Fibroblast of lung (primary cell): ENCODE data around the gene RIPOR3. TPM values are rescaled to one million over a fixed set of nuclear protein-coding genes. Genes with fewer than 3 reads are reported as not detected.

Source experiments
- DNase-seq, 2 donors: peaks; one replicate each; pipeline versions ENCODE4 v3.0.0 to v3.0.0-alpha.2; 2010; ENCODE audit warnings: low read depth in 2 of 2
- H2AFZ ChIP-seq: 2 replicates; pipeline ENCODE4 v1.5.1; 2012; ENCODE audit warnings: low read length, control low read depth, inconsistent platforms
- H3K27ac ChIP-seq: 2 replicates; pipeline ENCODE4 v1.5.1; 2011; ENCODE audit warnings: low read length, control low read depth; ENCODE audit not compliant: insufficient read depth
- H3K27me3 ChIP-seq: 2 replicates; pipeline ENCODE4 v1.5.1; 2011; ENCODE audit warnings: mild to moderate bottlenecking, low read length; ENCODE audit not compliant: control insufficient read depth, insufficient read depth
- H3K36me3 ChIP-seq: 2 replicates; pipeline ENCODE4 v1.5.1; 2011; ENCODE audit warnings: low read length; ENCODE audit not compliant: control insufficient read depth, insufficient read depth
- H3K4me1 ChIP-seq: 2 replicates; pipeline ENCODE4 v1.5.1; 2011; ENCODE audit warnings: low read length; ENCODE audit not compliant: control insufficient read depth, insufficient read depth; ENCODE audit errors: extremely low read depth
- H3K4me2 ChIP-seq: 2 replicates; pipeline ENCODE4 v1.5.1; 2011; ENCODE audit warnings: low read length, control low read depth; ENCODE audit not compliant: insufficient read depth; ENCODE audit errors: extremely low read depth
- H3K4me3 ChIP-seq, 4 experiments: fragments of 200-600 bp in 1 of 4; sonication (generic) in 1 of 4; replicated peaks in 1 of 4; 2 replicates each; pipeline ENCODE4 v1.5.1; 2011 to 2016; ENCODE audit warnings: low read length in 4 of 4, low read depth in 3 of 4, mild to moderate bottlenecking in 3 of 4, control low read depth in 2 of 4, inconsistent platforms in 1 of 4, mixed read lengths in 1 of 4; ENCODE audit not compliant: insufficient read depth in 1 of 4; ENCODE audit errors: control extremely low read depth in 1 of 4
- H3K79me2 ChIP-seq: 2 replicates; pipeline ENCODE4 v1.5.1; 2012; ENCODE audit warnings: mild to moderate bottlenecking, low read length, inconsistent platforms; ENCODE audit not compliant: control insufficient read depth, insufficient read depth
- H3K9ac ChIP-seq: 2 replicates; pipeline ENCODE4 v1.5.1; 2011; ENCODE audit warnings: mild to moderate bottlenecking, low read length, control low read depth; ENCODE audit not compliant: insufficient read depth
- H3K9me3 ChIP-seq: 2 replicates; pipeline ENCODE4 v1.5.1; 2012; ENCODE audit warnings: low read depth, low read length; ENCODE audit not compliant: control insufficient read depth, insufficient read depth
- H4K20me1 ChIP-seq: 2 replicates; pipeline ENCODE4 v1.5.1; 2011; ENCODE audit warnings: low read length; ENCODE audit not compliant: control insufficient read depth, insufficient read depth; ENCODE audit errors: extremely low read depth
- CTCF ChIP-seq, 2 donors: IDR thresholded peaks in 1 of 2; conservative IDR thresholded peaks in 1 of 2; 1 replicate in 1 of 2; 2 replicates in 1 of 2; pipeline ENCODE4 v1.5.1; 2011 to 2012; ENCODE audit warnings: low read length in 2 of 2, control low read depth in 1 of 2, inconsistent platforms in 1 of 2, low read depth in 1 of 2, mild to moderate bottlenecking in 1 of 2
- EZH2 ChIP-seq: IDR thresholded peaks from 2 replicates; pipeline ENCODE4 v1.5.1; 2012; ENCODE audit warnings: low read length, control low read depth, mild to moderate bottlenecking; ENCODE audit errors: missing control alignments
- polyA plus RNA-seq, 2 donors: library from polyadenylated mRNA; depleted of rRNA in 1 of 2; stranded (reverse) in 1 of 2; unstranded in 1 of 2; fragments of >200 nt; gene quantifications; 2 replicates each; pipeline ENCODE4 v1.2.1, GENCODE V29; 2011 to 2012; ENCODE audit warnings: missing spikeins in 1 of 2
- total RNA-seq: library from RNA; depleted of rRNA; stranded (reverse); fragments of >200 nt; gene quantifications from 2 replicates; pipeline ENCODE4 v1.2.1, GENCODE V29; 2014

The RIPOR3 gene
- total and polyA plus RNA-seq, 2 donors (not counting 1 experiment from before 2014, with no cell fraction given), result 2.0 to 4.1 TPM

- no peak overlapping the region for H3K4me3 ChIP-seq
- peak in 1 of 2 donors; percentile 40 for DNase-seq
Observed at GRCh38 chr20:50595988-50596693, 95.2 kb downstream of the RIPOR3 start.

DNA sequence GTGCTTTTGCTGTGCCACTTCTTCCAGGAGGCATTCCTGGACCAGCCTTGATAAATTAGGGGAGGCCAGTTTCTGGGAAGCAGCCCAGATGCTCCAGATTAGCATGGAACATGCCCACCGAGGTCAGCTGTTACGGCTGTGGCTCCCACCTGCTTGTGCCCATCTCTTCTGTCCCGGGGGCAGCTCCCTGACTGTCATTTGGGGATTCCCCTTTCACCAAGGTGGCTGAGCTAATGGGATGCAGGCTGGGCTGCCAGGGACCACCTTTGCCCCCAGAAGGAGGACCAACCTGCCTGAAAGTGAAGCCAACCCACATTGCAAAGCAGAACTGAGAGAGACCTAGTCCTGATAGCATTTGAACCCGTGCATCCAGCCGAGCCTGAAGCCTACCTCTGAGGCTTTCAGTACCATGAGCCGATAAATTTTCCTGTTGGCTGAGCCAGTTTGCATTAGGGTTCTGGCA, 95.9 kb downstream of the RIPOR3 start:
- Histone ChIP-seq H3K27ac (no peak overlapping the region), H4K20me1 (no peaks in the 10 kb centered on the region), H3K9me3 (no peaks in the 10 kb centered on the region), H3K4me1 (no peaks in the 10 kb centered on the region), H3K4me3 (no peak overlapping the region), H2AFZ (no peak overlapping the region), H3K36me3 (no peaks in the 10 kb centered on the region), H3K4me2 (no peak overlapping the region), H3K79me2 (no peaks in the 10 kb centered on the region), H3K27me3 (no peaks in the 10 kb centered on the region), H3K9ac (no peak overlapping the region)
- TF ChIP-seq CTCF (conservative IDR thresholded peaks at IDR 0.05 in 1 of 2, IDR thresholded peaks at IDR 0.05 in 1 of 2; ENCODE audit: low read depth in 1 of 2, low read length in 2 of 2), result no peak
- no peak for TF ChIP-seq EZH2
- DNase-seq, result no peak

More at GRCh38 chr20:50595988-50596693, 95.2 kb downstream of the RIPOR3 start:
- Histone ChIP-seq H3K27me3 (no peaks in the 10 kb centered on the region), H3K9ac (no peak overlapping the region), H3K4me1 (no peaks in the 10 kb centered on the region), H3K4me2 (no peak overlapping the region), H3K79me2 (no peaks in the 10 kb centered on the region), H4K20me1 (no peaks in the 10 kb centered on the region), H3K9me3 (no peaks in the 10 kb centered on the region), H3K27ac (no peak overlapping the region), H3K36me3 (no peaks in the 10 kb centered on the region), H2AFZ (no peak overlapping the region)
- TF ChIP-seq EZH2 (no peak), CTCF (conservative IDR thresholded peaks at IDR 0.05 in 1 of 2, IDR thresholded peaks at IDR 0.05 in 1 of 2; ENCODE audit: low read depth in 1 of 2, low read length in 2 of 2) (no peak)

- Histone ChIP-seq H3K9ac (no peak overlapping the region), H3K27me3 (no peaks in the 10 kb centered on the region), H3K27ac (no peak overlapping the region), H2AFZ (no peak overlapping the region), H3K79me2 (no peaks in the 10 kb centered on the region), H4K20me1 (no peaks in the 10 kb centered on the region), H3K9me3 (no peaks in the 10 kb centered on the region), H3K4me1 (no peaks in the 10 kb centered on the region), H3K36me3 (no peaks in the 10 kb centered on the region), H3K4me3 (no peak overlapping the region), H3K4me2 (no peak overlapping the region)
- DNase-seq, result no peak
- TF ChIP-seq EZH2 (peak; percentile 46), CTCF (conservative IDR thresholded peaks at IDR 0.05 in 1 of 2, IDR thresholded peaks at IDR 0.05 in 1 of 2; ENCODE audit: low read depth in 1 of 2, low read length in 2 of 2) (no peak)
Observed at GRCh38 chr20:50594591-50595432, 96.5 kb downstream of the RIPOR3 start.
